Ishikawa (cell line): Measurements from ENCODE around the gene SESN1.

Experiments
- CEBPB ChIP-seq: IDR thresholded peaks from 2 replicates; pipeline ENCODE4 v1.6.1; 2012
- EP300 ChIP-seq: IDR thresholded peaks from 2 replicates; pipeline ENCODE4 v1.6.1; 2012; ENCODE audit warnings: borderline replicate concordance
- MAX ChIP-seq: IDR thresholded peaks from 2 replicates; pipeline ENCODE4 v1.6.1; 2012
- RAD21 ChIP-seq: IDR thresholded peaks from 2 replicates; pipeline ENCODE4 v1.6.1; 2012; ENCODE audit warnings: low read depth
- TEAD4 ChIP-seq: IDR thresholded peaks from 2 replicates; pipeline ENCODE4 v1.6.1; 2012

- no peak for TF ChIP-seq MAX
- TF ChIP-seq RAD21, result no peak
- no peak for TF ChIP-seq EP300
- TF ChIP-seq CEBPB, result no peak
- TF ChIP-seq TEAD4, result no peak
Measured at GRCh38 chr6:109059571-109060021, 35.0 kb downstream of the SESN1 start.
